GM12873 (cell line): ENCODE results near the gene C1QTNF12.

Experiments
- CTCF ChIP-seq: IDR thresholded peaks from 2 replicates; pipeline ENCODE4 v1.5.1; 2012; ENCODE audit warnings: low read depth, mild to moderate bottlenecking, moderate library complexity, low read length, control low read depth; ENCODE audit not compliant: insufficient read depth; ENCODE audit errors: missing control alignments

The C1QTNF12 gene

GRCh38 chr1:1235016-1235744 is 11.3 kb downstream of the C1QTNF12 start:
- TF ChIP-seq CTCF, result no peak

- no peak for TF ChIP-seq CTCF
Measured at GRCh38 chr1:1234180-1234808, 12.2 kb downstream of the C1QTNF12 start.

- TF ChIP-seq CTCF, result no peak
Measured at GRCh38 chr1:1233567-1233892, 13.0 kb downstream of the C1QTNF12 start.

GRCh38 chr1:1232796-1233566 is 13.5 kb downstream of the C1QTNF12 start:
- TF ChIP-seq CTCF, result no peak

- TF ChIP-seq CTCF, result no peak
Measured at GRCh38 chr1:1232208-1232795, 14.2 kb downstream of the C1QTNF12 start, which contains the start of gene B3GALT6. Gene B3GALT6, plus strand, starts transcription at chr1:1232237. Its CDS starts 42 bp downstream, at chr1:1232279.

GRCh38 chr1:1231400-1232207 is 14.9 kb downstream of the C1QTNF12 start, which contains the start of gene SDF4:
Gene SDF4, minus strand, starts transcription at chr1:1232001. Its CDS starts 3,229 bp downstream, at chr1:1228772.
- TF ChIP-seq CTCF, result no peak
